Mucosa of descending colon (tissue), 3 donors: Measurements from ENCODE around the gene TMEM255B. TPM values are rescaled to one million over a fixed set of nuclear protein-coding genes. Genes with fewer than 3 reads are reported as not detected.

ENCODE experiments used
- ATAC-seq: fragments of 200-7000 bp; cut with Tn5 transposase; one replicate; pipeline ENCODE4 v1.9.1; 2020; ENCODE audit warnings: mild to moderate bottlenecking, moderate library complexity
- DNase-seq, 3 donors: peaks; one replicate each; pipeline ENCODE4 v3.0.0-alpha.2; 2020
- H3K36me3 ChIP-seq: fragments of 200-600 bp; one replicate; pipeline ENCODE4 v1.8.0; 2021; ENCODE audit warnings: low read depth, mild to moderate bottlenecking
- H3K4me1 ChIP-seq: fragments of 200-600 bp; one replicate; pipeline ENCODE4 v1.8.0; 2021; ENCODE audit warnings: low read depth, mild to moderate bottlenecking
- H3K4me3 ChIP-seq: fragments of 200-600 bp; one replicate; pipeline ENCODE4 v1.8.0; 2021; ENCODE audit warnings: mild to moderate bottlenecking
- H3K9me3 ChIP-seq: fragments of 200-600 bp; one replicate; pipeline ENCODE4 v1.8.0; 2021; ENCODE audit warnings: mild to moderate bottlenecking
- intact Hi-C, 2 donors: fragments of 100-400 bp; cut with DNase I in 1 of 2; cut with micrococcal nuclease in 1 of 2; formaldehyde crosslinking; loops; one replicate each; pipeline versions ENCODE4 v1.11.0 to v1.11.1; 2022; cut with DNase I, micrococcal nuclease
- total RNA-seq, 3 donors: library from RNA; stranded (reverse); fragmentation: NEBNext Ultra II Directional in 2 of 3; extraction: Animal tissue kit (Norgen Biotek cat#: 25700) in 2 of 3; gene quantifications; one replicate each; pipeline versions ENCODE4 v1.2.1 to v1.2.4, GENCODE V29; 2021 to 2023
- TF ChIP-seq, protein P1 (sequence below): fragments of 200-600 bp; IDR thresholded peaks from one replicate; pipeline ENCODE4 v1.8.0; 2022; ENCODE audit warnings: antibody characterized with exemption, mild to moderate bottlenecking
- donor health status: DM: no; HTN: no; CAD: no; lungs with moderate emphysema.
- donor health status: DM: no; HTN: no; CAD: no.
- donor health status: DM: no; HTN: yes; CAD: no.

The TMEM255B gene
- total RNA-seq, 3 donors from 2014 or later, result 2.9 to 6.6 (median 6.3) TPM

DNA sequence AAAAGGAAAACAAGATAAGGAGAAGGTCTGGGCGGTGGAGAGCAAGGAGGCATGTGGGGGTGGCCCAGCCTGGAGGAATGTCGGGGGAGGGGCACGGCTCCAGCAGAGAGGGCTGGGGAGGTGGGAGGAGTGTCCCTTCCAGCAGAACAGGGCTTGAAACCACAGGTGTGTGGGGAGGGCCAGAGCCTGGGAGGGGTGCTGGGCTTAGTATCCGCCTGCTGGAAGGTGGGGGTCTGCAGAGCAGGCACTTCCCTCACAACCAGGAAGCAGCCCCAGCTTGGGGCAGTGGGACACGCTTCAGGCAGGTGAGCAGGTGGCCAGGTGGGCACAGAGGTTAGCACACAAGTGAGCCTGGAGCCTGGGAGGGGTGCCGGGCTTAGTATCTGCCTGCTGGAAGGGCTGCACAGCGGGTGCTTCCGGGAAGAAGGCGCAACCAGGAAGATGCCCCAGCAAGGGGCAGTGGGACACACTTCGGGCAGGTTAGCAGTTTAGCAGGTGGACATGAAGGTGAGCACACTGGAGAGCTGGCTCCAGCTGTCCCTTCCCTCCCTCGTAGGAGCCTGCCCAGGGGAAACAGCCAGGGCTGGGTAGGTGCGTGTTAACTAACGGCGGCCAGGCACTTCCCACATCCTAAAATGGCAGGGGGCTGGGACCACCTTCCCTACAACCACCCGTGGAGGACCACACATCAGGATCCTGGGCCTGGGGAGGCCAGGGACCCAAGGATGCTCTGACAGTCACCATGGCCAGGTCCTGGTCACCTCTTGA, 101.8 kb downstream of the TMEM255B start:
- Histone ChIP-seq H3K9me3 (no peaks in the 10 kb centered on the region), H3K4me3 (no peak overlapping the region), H3K36me3 (no peaks in the 10 kb centered on the region), H3K4me1 (peaks cover 59% of the 10 kb centered on the region)
- intact Hi-C loops, result no loop called here
- peak; percentile 70 for ATAC-seq
- TF ChIP-seq, protein P1, sequence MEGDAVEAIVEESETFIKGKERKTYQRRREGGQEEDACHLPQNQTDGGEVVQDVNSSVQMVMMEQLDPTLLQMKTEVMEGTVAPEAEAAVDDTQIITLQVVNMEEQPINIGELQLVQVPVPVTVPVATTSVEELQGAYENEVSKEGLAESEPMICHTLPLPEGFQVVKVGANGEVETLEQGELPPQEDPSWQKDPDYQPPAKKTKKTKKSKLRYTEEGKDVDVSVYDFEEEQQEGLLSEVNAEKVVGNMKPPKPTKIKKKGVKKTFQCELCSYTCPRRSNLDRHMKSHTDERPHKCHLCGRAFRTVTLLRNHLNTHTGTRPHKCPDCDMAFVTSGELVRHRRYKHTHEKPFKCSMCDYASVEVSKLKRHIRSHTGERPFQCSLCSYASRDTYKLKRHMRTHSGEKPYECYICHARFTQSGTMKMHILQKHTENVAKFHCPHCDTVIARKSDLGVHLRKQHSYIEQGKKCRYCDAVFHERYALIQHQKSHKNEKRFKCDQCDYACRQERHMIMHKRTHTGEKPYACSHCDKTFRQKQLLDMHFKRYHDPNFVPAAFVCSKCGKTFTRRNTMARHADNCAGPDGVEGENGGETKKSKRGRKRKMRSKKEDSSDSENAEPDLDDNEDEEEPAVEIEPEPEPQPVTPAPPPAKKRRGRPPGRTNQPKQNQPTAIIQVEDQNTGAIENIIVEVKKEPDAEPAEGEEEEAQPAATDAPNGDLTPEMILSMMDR, result no peak
- peak; percentile 86 to 89 (median 88) for DNase-seq

- Histone ChIP-seq H3K4me3 (no peak overlapping the region), H3K9me3 (no peaks in the 10 kb centered on the region), H3K4me1 (peaks cover 52% of the 10 kb centered on the region), H3K36me3 (no peaks in the 10 kb centered on the region)
- peak in 1 of 3 donors; percentile 27 for DNase-seq
- ATAC-seq, result no peak
- TF ChIP-seq, protein P1, result no peak
- intact Hi-C loops, result no loop called here
Measured at GRCh38 chr13:113861433-113862030, 102.5 kb downstream of the TMEM255B start.

DNA sequence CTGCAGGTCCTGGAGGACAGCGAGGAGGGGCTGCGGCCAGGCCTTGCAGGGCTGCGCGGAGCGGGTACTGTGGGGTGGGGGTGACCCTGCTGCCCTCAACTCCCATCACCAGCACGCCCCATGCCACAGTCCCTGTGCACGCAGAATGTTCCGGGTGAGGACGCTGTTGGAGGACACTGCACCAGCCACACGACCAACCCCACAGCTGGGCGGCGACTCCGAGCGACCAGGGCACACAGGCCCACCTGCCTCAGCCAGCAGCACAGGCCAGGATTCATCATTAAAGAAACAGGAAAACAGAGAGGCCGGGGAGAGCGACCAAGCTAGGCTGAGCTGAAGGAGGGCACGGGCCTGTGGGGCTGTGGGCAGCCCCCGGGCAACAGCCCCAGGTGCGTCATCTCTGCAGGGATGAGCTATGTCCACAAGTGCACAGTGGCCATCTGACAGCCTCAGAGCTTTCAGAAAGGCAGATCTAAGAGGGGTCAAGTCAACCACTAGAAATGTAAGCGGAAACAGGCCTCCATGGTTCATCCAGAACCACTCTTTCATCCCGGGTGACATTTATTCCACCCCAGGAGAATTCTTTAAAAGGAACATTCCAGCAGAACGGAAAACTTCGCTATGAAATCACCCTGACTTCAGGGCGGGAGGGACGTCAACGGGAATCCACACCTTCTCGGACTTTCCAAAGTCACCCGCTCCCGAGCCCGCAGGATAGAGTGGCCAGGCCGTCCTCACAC, 103.3 kb downstream of the TMEM255B start:
- H3K36me3 ChIP-seq, result no peaks in the 10 kb centered on the region
- H3K9me3 ChIP-seq, result no peaks in the 10 kb centered on the region
- intact Hi-C loops, result no loop called here
- peak in 2 of 3 donors; percentile 44 to 66 for DNase-seq
- peaks cover 44% of the 10 kb centered on the region for H3K4me1 ChIP-seq
- peak overlapping the region; percentile 54 for H3K4me3 ChIP-seq
- peak; percentile 8 for ATAC-seq
- TF ChIP-seq, protein P1, result no peak

DNA sequence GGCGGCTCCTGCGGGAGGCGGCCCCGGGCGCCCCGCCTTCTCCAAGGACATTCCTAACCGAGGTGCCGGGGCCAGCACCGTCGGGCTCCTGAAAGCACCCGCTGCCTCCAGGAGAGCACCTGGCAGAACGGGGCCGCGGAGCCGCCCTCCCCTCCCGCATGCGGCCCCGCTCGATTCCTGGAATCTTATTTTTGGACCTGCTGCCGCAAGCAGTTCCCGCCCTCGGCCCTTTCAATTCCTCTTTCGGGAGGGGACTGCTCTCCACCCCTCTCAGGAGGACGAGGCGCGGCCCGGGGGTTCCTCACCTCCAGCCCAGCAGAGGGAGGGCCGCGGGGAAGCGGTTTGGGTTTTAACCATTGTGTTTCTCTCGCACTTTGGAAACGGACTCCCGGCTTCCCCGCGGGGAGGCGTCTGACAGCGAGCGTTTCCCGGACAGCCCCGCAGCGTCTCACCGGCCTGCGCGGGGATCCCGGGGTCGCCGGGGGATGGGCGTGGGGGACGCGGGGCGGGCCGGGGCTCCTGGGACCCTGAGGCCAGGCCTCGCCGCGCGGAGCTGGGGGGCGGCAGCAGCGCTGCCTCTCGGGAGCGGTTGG, 104.0 kb downstream of the TMEM255B start:
- ATAC-seq (peak; percentile 35), DNase-seq (peak in 2 of 3 donors; percentile 59 to 72)
- Histone ChIP-seq H3K9me3 (no peaks in the 10 kb centered on the region), H3K4me3 (peak overlapping the region; percentile 54), H3K4me1 (peaks cover 41% of the 10 kb centered on the region), H3K36me3 (no peaks in the 10 kb centered on the region)
- intact Hi-C loops, result no loop called here
- TF ChIP-seq, protein P1, result no peak

DNA sequence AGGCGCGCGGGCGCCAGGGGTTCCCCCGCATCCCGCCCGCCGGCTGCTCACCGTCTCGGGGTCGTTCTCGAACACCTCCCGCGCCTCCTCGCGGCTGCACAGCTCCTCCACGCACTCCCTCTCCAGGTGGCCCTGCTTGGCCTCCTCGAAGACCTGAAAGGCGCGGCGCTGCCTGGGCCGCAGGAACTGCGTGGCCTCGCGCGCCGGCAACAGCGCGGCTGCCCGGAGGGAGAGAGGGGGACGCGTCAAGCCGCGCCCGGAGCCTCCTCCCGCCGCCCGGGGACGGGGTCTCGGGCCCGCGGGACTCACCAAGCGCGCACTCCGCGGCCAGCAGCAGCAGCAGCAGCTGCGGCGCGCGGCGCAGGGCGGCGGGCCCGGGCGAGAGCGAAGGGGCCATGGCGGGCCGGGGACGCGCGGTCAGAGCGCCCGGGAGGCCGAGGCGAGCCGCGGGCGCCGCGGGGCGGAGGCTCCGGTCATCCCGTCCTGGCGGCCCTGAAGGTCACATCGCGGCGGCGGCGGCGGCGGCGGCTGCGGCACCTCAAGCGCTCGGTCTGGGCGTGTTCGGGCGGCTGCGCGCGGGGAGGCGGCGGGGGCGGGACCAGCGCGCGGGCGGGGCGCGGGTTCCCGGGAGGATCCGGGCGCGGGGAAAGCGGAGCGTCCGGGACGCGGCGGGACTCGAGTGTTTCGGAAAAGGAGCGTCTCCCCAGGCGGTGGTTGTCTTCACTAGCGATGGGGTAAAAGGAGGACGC, 104.7 kb downstream of the TMEM255B start, which contains the start of gene GAS6:
Gene GAS6 (minus strand): TSS at position 553 of the 749 bp plus-strand sequence. CDS start 156 bp downstream, at position 397.
- peak; percentile 35 for ATAC-seq
- peaks cover 38% of the 10 kb centered on the region for H3K4me1 ChIP-seq
- TF ChIP-seq, protein P1, result no peak
- peak within 1 kb of the TSS; percentile 54 for H3K4me3 ChIP-seq
- H3K36me3 ChIP-seq, result no peaks in the 10 kb centered on the region
- DNase-seq, result peak; percentile 77 to 86 (median 79)
- no peaks in the 10 kb centered on the region for H3K9me3 ChIP-seq
- intact Hi-C loops, result no loop called here
